KOPT-K1 (cell line): ENCODE data around the gene CAPG.
"Not testable (repeated sequence)": the region's sequence is repeated elsewhere in the genome, so short reads cannot be mapped to it uniquely, and the experiment has no call there.

Experiments used
- H3K27ac ChIP-seq: fragments of 200-600 bp; sonication (generic); 2 replicates; pipeline ENCODE4 v1.5.1; 2016; ENCODE audit warnings: antibody characterized with exemption, mild to moderate bottlenecking, low read depth, low read length; ENCODE audit not compliant: poor library complexity, severe bottlenecking
- H3K36me3 ChIP-seq: fragments of 200-600 bp; sonication (generic); 2 replicates; pipeline ENCODE4 v1.5.1; 2017; ENCODE audit warnings: antibody characterized with exemption, mild to moderate bottlenecking, low read length, moderate library complexity; ENCODE audit not compliant: insufficient read depth
- H3K9me3 ChIP-seq: fragments of 200-600 bp; sonication (generic); 2 replicates; pipeline ENCODE4 v1.5.1; 2017; ENCODE audit warnings: antibody characterized with exemption, low read length, mild to moderate bottlenecking; ENCODE audit not compliant: insufficient read depth, poor library complexity, severe bottlenecking

The CAPG gene

GRCh38 chr2:85418132-85419008 lies 8.2 kb upstream of the CAPG start, which contains the start of gene SH2D6:
TSS of gene SH2D6 (plus strand) at chr2:85418714. CDS start at chr2:85429466, 10,752 bp downstream.
- Histone ChIP-seq H3K27ac (peak within 1 kb of the TSS; percentile 93), H3K36me3 (no peaks in the 10 kb centered on the region), H3K9me3 (no peaks in the 10 kb centered on the region)

- H3K27ac ChIP-seq = no peak overlapping the region
- H3K36me3 ChIP-seq = no peaks in the 10 kb centered on the region
- no peaks in the 10 kb centered on the region for H3K9me3 ChIP-seq
These were observed 5.9 kb upstream of the CAPG start for GRCh38 chr2:85415980-85416650.

- no peak overlapping the region for H3K27ac ChIP-seq
- H3K9me3 ChIP-seq = no peaks in the 10 kb centered on the region
- no peaks in the 10 kb centered on the region for H3K36me3 ChIP-seq
These were observed 4.8 kb upstream of the CAPG start for GRCh38 chr2:85414761-85415553.

GRCh38 chr2:85414421-85414759 lies 4.2 kb upstream of the CAPG start:
- H3K27ac ChIP-seq, H3K36me3 ChIP-seq, H3K9me3 ChIP-seq: not testable (repeated sequence)

GRCh38 chr2:85413592-85414420 lies 3.6 kb upstream of the CAPG start:
- Histone ChIP-seq H3K36me3 (no peaks in the 10 kb centered on the region), H3K9me3 (no peaks in the 10 kb centered on the region), H3K27ac (no peak overlapping the region)

GRCh38 chr2:85411405-85411748 lies 1.2 kb upstream of the CAPG start:
- Histone ChIP-seq H3K9me3 (no peaks in the 10 kb centered on the region), H3K36me3 (no peaks in the 10 kb centered on the region), H3K27ac (peak overlapping the region; percentile 97)

- Histone ChIP-seq H3K9me3 (no peaks in the 10 kb centered on the region), H3K27ac (peak overlapping the region; percentile 97), H3K36me3 (no peaks in the 10 kb centered on the region)
These were observed 628 bp upstream of the CAPG start for GRCh38 chr2:85410584-85411404.

- peaks cover 11% of the 10 kb centered on the region for H3K9me3 ChIP-seq
- H3K27ac ChIP-seq = peak overlapping the region; percentile 97
- peaks cover 18% of the 10 kb centered on the region; the same call in 1 of the 2 replicates for H3K36me3 ChIP-seq
These were observed 4.7 kb downstream of the CAPG start for GRCh38 chr2:85405201-85406059.

GRCh38 chr2:85401844-85402243 lies 8.3 kb downstream of the CAPG start:
- H3K9me3 ChIP-seq = peaks cover 11% of the 10 kb centered on the region
- no peak overlapping the region for H3K27ac ChIP-seq
- H3K36me3 ChIP-seq = peaks cover 54% of the 10 kb centered on the region

GRCh38 chr2:85401464-85401805 lies 8.7 kb downstream of the CAPG start:
- H3K27ac ChIP-seq = no peak overlapping the region

GRCh38 chr2:85400541-85401463 lies 9.4 kb downstream of the CAPG start:
- Histone ChIP-seq H3K27ac (no peak overlapping the region), H3K9me3 (peaks cover 11% of the 10 kb centered on the region), H3K36me3 (peaks cover 64% of the 10 kb centered on the region)

More at GRCh38 chr2:85401464-85401805, 8.7 kb downstream of the CAPG start:
- peaks cover 58% of the 10 kb centered on the region for H3K36me3 ChIP-seq
- H3K9me3 ChIP-seq = peaks cover 11% of the 10 kb centered on the region

GRCh38 chr2:85400023-85400422 lies 10.1 kb downstream of the CAPG start:
- no peak overlapping the region for H3K27ac ChIP-seq

More at GRCh38 chr2:85400023-85400422, 10.1 kb downstream of the CAPG start:
- Histone ChIP-seq H3K36me3 (peaks cover 72% of the 10 kb centered on the region), H3K9me3 (peaks cover 11% of the 10 kb centered on the region)
